ENCODE results near the gene SLC2A5. TPM values are rescaled to one million over a fixed set of nuclear protein-coding genes. Genes with fewer than 3 reads are reported as not detected.

The SLC2A5 gene
- total RNA-seq, result 2.8 TPM

GRCh38 chr1:9069326-9070100 is at the start of gene SLC2A5:
Gene SLC2A5 (minus strand): TSS chr1:9069635. CDS start chr1:9069536, 99 bp downstream.

Small RNA genes within 50 kb of the gene (small RNA-seq; reads per million reads assigned to genes)
- not detected for gene RF00424

Other genes with a start within 250 kb of the SLC2A5 start
- 380 TPM for gene ENO1, start 190.9 kb downstream of the SLC2A5 start, total RNA-seq
- gene CA6, start 123.8 kb downstream of the SLC2A5 start, total RNA-seq, result not detected
- not detected for gene SLC2A7, start 43.2 kb downstream of the SLC2A5 start, total RNA-seq
- 0.69 TPM for gene GPR157, start 59.5 kb upstream of the SLC2A5 start, total RNA-seq
- gene H6PD, start 165.1 kb upstream of the SLC2A5 start, total RNA-seq, result 9.5 TPM
- gene SPSB1, start 223.3 kb upstream of the SLC2A5 start, total RNA-seq, result 3.7 TPM

Data from diencephalon (tissue), 1 donor.